Measurements from ENCODE around the gene DNAJB11. TPM values are rescaled to one million over a fixed set of nuclear protein-coding genes. Genes with fewer than 3 reads are reported as not detected.

DNAJB11 gene
- total RNA-seq, 1 experiment from 2014 or later: 87.9 TPM

DNA sequence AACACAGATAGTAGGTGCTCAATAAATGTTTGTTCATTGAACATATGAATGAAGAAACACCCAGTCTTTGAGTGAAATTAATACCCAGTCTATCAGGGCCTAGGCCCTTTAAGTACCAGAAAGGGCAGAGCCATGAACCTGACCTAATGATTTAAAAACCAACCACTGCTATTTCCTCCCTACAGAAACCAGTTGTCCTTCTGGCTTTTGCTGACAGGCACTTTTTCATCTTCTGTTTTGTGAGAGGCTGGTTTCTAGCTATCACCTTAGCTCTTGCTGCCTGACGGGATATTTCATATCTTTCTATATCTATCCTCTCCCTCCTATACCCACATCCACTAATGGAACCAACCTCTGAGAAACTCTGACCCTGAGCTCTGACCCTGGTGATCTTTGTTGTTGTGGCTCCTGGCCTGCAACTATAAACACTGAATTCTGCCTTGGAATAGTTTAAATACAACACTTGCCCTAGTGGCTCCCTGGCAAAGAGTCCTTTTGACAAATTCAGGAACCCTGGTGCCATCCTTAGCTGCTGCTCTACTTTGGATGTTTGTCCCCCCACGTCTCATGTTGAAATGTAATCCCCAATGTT is 38.2 kb downstream of the DNAJB11 start:
- Histone ChIP-seq H3K9me3 (ENCODE audit: control insufficient read depth, insufficient read depth, low read depth, low read length) (no peaks in the 10 kb centered on the region), H3K27me3 (ENCODE audit: control insufficient read depth, insufficient read depth, low read length) (no peaks in the 10 kb centered on the region; the same call in 1 of the 2 replicates), H3K27ac (ENCODE audit: low read length) (no peak overlapping the region), H3K4me1 (ENCODE audit: control insufficient read depth, insufficient read depth, low read length) (no peaks in the 10 kb centered on the region), H3K36me3 (ENCODE audit: control insufficient read depth, insufficient read depth, low read length) (no peaks in the 10 kb centered on the region), H3K4me3 (ENCODE audit: low read depth in 2 of 2, low read length in 2 of 2) (no peak overlapping the region)
- DNase-seq (ENCODE audit: low read depth, low spot score) (no peak), ATAC-seq (no peak)
- in situ Hi-C loops (cut with HindIII; ENCODE audit: low pct_unique_long_range_greater_than_20kb, low sequenced_read_pairs): no loop called here
- ChIA-PET POLR2A (no interaction called here), CTCF (interaction anchor here (0.5 to 0.9 kb wide), 4 partner anchors 9 to 896 kb away, joined by 3 to 6 read pairs (median 4); no protein-coding TSS in a partner anchor)
- BruUV-seq (replicated peaks): no TSS peak
- intact Hi-C loops (cut with micrococcal nuclease; ENCODE audit: unreplicated experiment): no loop called here
- no peak for TF ChIP-seq POLR2AphosphoS5 (IDR thresholded peaks at IDR 0.05; ENCODE audit: low read depth, low read length)
- TF ChIP-seq, protein P1, sequence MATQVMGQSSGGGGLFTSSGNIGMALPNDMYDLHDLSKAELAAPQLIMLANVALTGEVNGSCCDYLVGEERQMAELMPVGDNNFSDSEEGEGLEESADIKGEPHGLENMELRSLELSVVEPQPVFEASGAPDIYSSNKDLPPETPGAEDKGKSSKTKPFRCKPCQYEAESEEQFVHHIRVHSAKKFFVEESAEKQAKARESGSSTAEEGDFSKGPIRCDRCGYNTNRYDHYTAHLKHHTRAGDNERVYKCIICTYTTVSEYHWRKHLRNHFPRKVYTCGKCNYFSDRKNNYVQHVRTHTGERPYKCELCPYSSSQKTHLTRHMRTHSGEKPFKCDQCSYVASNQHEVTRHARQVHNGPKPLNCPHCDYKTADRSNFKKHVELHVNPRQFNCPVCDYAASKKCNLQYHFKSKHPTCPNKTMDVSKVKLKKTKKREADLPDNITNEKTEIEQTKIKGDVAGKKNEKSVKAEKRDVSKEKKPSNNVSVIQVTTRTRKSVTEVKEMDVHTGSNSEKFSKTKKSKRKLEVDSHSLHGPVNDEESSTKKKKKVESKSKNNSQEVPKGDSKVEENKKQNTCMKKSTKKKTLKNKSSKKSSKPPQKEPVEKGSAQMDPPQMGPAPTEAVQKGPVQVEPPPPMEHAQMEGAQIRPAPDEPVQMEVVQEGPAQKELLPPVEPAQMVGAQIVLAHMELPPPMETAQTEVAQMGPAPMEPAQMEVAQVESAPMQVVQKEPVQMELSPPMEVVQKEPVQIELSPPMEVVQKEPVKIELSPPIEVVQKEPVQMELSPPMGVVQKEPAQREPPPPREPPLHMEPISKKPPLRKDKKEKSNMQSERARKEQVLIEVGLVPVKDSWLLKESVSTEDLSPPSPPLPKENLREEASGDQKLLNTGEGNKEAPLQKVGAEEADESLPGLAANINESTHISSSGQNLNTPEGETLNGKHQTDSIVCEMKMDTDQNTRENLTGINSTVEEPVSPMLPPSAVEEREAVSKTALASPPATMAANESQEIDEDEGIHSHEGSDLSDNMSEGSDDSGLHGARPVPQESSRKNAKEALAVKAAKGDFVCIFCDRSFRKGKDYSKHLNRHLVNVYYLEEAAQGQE (IDR thresholded peaks at IDR 0.05; ENCODE audit: insufficient read depth in 1 of 2, low read depth in 2 of 2, low read length in 1 of 2): no peak
- no peak for TF ChIP-seq TCF7L2 (IDR thresholded peaks at IDR 0.05; ENCODE audit: low read depth, low read length)
- TF ChIP-seq SIN3A (IDR thresholded peaks at IDR 0.05; ENCODE audit: borderline replicate concordance, insufficient read depth, low read depth, low read length): no peak
- TF ChIP-seq, protein P2, sequence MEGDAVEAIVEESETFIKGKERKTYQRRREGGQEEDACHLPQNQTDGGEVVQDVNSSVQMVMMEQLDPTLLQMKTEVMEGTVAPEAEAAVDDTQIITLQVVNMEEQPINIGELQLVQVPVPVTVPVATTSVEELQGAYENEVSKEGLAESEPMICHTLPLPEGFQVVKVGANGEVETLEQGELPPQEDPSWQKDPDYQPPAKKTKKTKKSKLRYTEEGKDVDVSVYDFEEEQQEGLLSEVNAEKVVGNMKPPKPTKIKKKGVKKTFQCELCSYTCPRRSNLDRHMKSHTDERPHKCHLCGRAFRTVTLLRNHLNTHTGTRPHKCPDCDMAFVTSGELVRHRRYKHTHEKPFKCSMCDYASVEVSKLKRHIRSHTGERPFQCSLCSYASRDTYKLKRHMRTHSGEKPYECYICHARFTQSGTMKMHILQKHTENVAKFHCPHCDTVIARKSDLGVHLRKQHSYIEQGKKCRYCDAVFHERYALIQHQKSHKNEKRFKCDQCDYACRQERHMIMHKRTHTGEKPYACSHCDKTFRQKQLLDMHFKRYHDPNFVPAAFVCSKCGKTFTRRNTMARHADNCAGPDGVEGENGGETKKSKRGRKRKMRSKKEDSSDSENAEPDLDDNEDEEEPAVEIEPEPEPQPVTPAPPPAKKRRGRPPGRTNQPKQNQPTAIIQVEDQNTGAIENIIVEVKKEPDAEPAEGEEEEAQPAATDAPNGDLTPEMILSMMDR (IDR thresholded peaks at IDR 0.05): no peak

DNA sequence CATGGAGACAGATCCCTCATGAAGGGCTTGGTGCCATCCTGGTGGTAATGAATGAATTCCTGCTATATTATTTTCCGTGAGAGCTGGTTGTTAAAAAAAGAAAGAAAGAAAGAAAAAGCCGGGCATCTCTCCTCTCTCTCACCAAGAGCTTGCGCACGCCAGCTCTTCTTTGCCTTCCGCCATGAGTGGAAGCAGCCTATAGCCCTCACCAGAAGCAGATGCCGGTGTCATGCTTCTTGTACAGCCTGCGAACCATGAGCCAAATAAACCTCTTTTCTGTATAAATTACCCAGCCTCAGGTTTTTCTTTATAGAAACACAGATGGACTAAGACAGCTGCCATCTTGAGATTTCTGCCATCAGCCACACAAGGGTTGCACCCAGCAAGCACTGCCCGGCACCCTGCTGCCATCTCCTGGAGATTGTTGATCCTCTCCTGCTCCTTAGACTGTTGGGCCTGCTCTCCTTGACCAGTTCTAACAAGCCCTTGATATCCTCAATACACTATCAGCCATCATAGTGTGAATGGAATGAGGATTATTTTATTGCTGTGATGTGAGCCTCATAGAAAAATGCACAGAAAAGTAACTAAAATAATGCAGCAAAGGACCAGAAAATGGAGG is 38.8 kb downstream of the DNAJB11 start:
- intact Hi-C loops (cut with micrococcal nuclease; ENCODE audit: unreplicated experiment): no loop called here
- BruUV-seq (replicated peaks): no TSS peak

More for the DNA sequence above, 38.8 kb downstream of the DNAJB11 start:
- no peak for DNase-seq (ENCODE audit: low read depth, low spot score)
- Histone ChIP-seq H3K9me3 (ENCODE audit: control insufficient read depth, insufficient read depth, low read depth, low read length) (no peaks in the 10 kb centered on the region), H3K4me1 (ENCODE audit: control insufficient read depth, insufficient read depth, low read length) (no peaks in the 10 kb centered on the region), H3K27ac (ENCODE audit: low read length) (no peak overlapping the region), H3K27me3 (ENCODE audit: control insufficient read depth, insufficient read depth, low read length) (peaks cover 2% of the 10 kb centered on the region; the same call in 1 of the 2 replicates), H3K4me3 (ENCODE audit: low read depth in 2 of 2, low read length in 2 of 2) (no peak overlapping the region), H3K36me3 (ENCODE audit: control insufficient read depth, insufficient read depth, low read length) (no peaks in the 10 kb centered on the region)
- no peak for TF ChIP-seq POLR2AphosphoS5 (IDR thresholded peaks at IDR 0.05; ENCODE audit: low read depth, low read length)
- TF ChIP-seq, protein P2 (IDR thresholded peaks at IDR 0.05): peak; percentile 57
- POLR2A ChIA-PET: no interaction called here
- in situ Hi-C loops (cut with HindIII; ENCODE audit: low pct_unique_long_range_greater_than_20kb, low sequenced_read_pairs): no loop called here
- peak; percentile 84 for ATAC-seq
- CTCF ChIA-PET: interaction anchor here (0.5 to 0.6 kb wide), 3 partner anchors 20 to 895 kb away, joined by 4 to 6 read pairs (median 5); no protein-coding TSS in a partner anchor
